ENCODE results near the gene MYO5A. TPM values are rescaled to one million over a fixed set of nuclear protein-coding genes. Genes with fewer than 3 reads are reported as not detected.

Gene MYO5A
- total RNA-seq, 1 experiment from 2014 or later, result 61.1 TPM

DNA sequence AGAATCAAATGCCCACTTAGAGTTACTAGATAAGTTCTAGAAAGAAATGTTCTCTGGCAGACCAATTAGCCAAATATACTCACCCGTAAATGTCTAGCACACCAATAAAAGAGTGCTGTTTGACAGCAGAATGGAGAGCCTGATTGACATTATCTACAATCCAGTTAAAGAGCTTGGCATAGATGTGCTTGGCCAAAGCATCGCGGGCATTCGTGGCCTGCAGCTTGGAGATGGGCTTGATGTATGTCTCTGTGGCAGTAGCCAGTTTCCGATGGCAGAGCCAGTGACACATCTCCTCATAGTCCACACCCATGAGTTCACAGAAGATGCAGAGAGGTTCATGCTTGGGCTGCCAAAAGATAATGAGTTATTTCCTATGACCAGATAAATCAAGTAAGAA lies 131.6 kb downstream of the MYO5A start:
- Histone ChIP-seq H3K4me3 (ENCODE audit: low read depth in 2 of 2, low read length in 2 of 2) (no peak overlapping the region), H3K9me3 (ENCODE audit: control insufficient read depth, insufficient read depth, low read depth, low read length) (no peaks in the 10 kb centered on the region), H3K27ac (ENCODE audit: low read length) (no peak overlapping the region), H3K27me3 (ENCODE audit: control insufficient read depth, insufficient read depth, low read length) (no peaks in the 10 kb centered on the region), H3K4me1 (ENCODE audit: control insufficient read depth, insufficient read depth, low read length) (0 out of 2 replicates have a peak, but pooled peaks cover under 1% of the 10 kb centered on the region), H3K36me3 (ENCODE audit: control insufficient read depth, insufficient read depth, low read length) (no peaks in the 10 kb centered on the region)
- ATAC-seq (no peak), DNase-seq (ENCODE audit: low read depth, low spot score) (no peak)
- TF ChIP-seq, protein P1, sequence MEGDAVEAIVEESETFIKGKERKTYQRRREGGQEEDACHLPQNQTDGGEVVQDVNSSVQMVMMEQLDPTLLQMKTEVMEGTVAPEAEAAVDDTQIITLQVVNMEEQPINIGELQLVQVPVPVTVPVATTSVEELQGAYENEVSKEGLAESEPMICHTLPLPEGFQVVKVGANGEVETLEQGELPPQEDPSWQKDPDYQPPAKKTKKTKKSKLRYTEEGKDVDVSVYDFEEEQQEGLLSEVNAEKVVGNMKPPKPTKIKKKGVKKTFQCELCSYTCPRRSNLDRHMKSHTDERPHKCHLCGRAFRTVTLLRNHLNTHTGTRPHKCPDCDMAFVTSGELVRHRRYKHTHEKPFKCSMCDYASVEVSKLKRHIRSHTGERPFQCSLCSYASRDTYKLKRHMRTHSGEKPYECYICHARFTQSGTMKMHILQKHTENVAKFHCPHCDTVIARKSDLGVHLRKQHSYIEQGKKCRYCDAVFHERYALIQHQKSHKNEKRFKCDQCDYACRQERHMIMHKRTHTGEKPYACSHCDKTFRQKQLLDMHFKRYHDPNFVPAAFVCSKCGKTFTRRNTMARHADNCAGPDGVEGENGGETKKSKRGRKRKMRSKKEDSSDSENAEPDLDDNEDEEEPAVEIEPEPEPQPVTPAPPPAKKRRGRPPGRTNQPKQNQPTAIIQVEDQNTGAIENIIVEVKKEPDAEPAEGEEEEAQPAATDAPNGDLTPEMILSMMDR (IDR thresholded peaks at IDR 0.05), result no peak
- no peak for TF ChIP-seq SIN3A (IDR thresholded peaks at IDR 0.05; ENCODE audit: borderline replicate concordance, insufficient read depth, low read depth, low read length)
- TF ChIP-seq, protein P2, sequence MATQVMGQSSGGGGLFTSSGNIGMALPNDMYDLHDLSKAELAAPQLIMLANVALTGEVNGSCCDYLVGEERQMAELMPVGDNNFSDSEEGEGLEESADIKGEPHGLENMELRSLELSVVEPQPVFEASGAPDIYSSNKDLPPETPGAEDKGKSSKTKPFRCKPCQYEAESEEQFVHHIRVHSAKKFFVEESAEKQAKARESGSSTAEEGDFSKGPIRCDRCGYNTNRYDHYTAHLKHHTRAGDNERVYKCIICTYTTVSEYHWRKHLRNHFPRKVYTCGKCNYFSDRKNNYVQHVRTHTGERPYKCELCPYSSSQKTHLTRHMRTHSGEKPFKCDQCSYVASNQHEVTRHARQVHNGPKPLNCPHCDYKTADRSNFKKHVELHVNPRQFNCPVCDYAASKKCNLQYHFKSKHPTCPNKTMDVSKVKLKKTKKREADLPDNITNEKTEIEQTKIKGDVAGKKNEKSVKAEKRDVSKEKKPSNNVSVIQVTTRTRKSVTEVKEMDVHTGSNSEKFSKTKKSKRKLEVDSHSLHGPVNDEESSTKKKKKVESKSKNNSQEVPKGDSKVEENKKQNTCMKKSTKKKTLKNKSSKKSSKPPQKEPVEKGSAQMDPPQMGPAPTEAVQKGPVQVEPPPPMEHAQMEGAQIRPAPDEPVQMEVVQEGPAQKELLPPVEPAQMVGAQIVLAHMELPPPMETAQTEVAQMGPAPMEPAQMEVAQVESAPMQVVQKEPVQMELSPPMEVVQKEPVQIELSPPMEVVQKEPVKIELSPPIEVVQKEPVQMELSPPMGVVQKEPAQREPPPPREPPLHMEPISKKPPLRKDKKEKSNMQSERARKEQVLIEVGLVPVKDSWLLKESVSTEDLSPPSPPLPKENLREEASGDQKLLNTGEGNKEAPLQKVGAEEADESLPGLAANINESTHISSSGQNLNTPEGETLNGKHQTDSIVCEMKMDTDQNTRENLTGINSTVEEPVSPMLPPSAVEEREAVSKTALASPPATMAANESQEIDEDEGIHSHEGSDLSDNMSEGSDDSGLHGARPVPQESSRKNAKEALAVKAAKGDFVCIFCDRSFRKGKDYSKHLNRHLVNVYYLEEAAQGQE (IDR thresholded peaks at IDR 0.05; ENCODE audit: insufficient read depth in 1 of 2, low read depth in 2 of 2, low read length in 1 of 2), result no peak
- no peak for TF ChIP-seq POLR2AphosphoS5 (IDR thresholded peaks at IDR 0.05; ENCODE audit: low read depth, low read length)
- no peak for TF ChIP-seq TCF7L2 (IDR thresholded peaks at IDR 0.05; ENCODE audit: low read depth, low read length)
- CTCF ChIA-PET, result no interaction called here
- intact Hi-C loops (cut with micrococcal nuclease; ENCODE audit: unreplicated experiment), result no loop called here
- POLR2A ChIA-PET, result no interaction called here
- in situ Hi-C loops (cut with HindIII; ENCODE audit: low pct_unique_long_range_greater_than_20kb, low sequenced_read_pairs), result no loop called here
- BruUV-seq (replicated peaks), result no TSS peak

DNA sequence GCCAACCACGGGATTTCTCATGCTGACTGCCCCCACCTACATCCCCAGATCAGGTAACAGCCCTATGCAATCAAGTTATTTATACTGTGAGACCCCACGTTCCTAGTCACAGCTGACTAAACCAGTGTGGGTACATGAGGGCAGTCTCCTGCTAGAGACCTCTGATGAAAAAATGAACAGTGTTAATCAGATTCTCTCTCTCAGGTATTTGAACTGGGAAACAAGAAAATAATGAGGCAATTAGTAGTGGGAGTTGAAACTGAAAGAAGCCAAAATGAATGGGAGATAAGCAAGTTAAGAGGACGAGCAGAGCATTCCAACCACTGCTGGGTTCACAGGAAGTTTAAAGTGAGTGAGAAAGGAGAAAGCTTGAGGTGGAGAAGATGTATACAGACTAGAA lies 134.6 kb downstream of the MYO5A start:
- no peak for ATAC-seq
- ChIA-PET POLR2A (no interaction called here), CTCF (no interaction called here)
- intact Hi-C loops (cut with micrococcal nuclease; ENCODE audit: unreplicated experiment), result no loop called here
- no peak overlapping the region for H3K4me3 ChIP-seq (ENCODE audit: low read depth in 2 of 2, low read length in 2 of 2)
- no peaks in the 10 kb centered on the region for H3K27me3 ChIP-seq (ENCODE audit: control insufficient read depth, insufficient read depth, low read length)
- 0 out of 2 replicates have a peak, but pooled peaks cover 3% of the 10 kb centered on the region for H3K4me1 ChIP-seq (ENCODE audit: control insufficient read depth, insufficient read depth, low read length)
- in situ Hi-C loops (cut with HindIII; ENCODE audit: low pct_unique_long_range_greater_than_20kb, low sequenced_read_pairs), result no loop called here
- no peaks in the 10 kb centered on the region for H3K36me3 ChIP-seq (ENCODE audit: control insufficient read depth, insufficient read depth, low read length)
- TF ChIP-seq, protein P1 (IDR thresholded peaks at IDR 0.05), result no peak
- TF ChIP-seq, protein P2 (IDR thresholded peaks at IDR 0.05; ENCODE audit: insufficient read depth in 1 of 2, low read depth in 2 of 2, low read length in 1 of 2), result no peak
- TF ChIP-seq POLR2AphosphoS5 (IDR thresholded peaks at IDR 0.05; ENCODE audit: low read depth, low read length) (no peak), SIN3A (IDR thresholded peaks at IDR 0.05; ENCODE audit: borderline replicate concordance, insufficient read depth, low read depth, low read length) (no peak), TCF7L2 (IDR thresholded peaks at IDR 0.05; ENCODE audit: low read depth, low read length) (no peak)
- no peak overlapping the region for H3K27ac ChIP-seq (ENCODE audit: low read length)
- no TSS peak for BruUV-seq (replicated peaks)
- no peak for DNase-seq (ENCODE audit: low read depth, low spot score)
- no peaks in the 10 kb centered on the region for H3K9me3 ChIP-seq (ENCODE audit: control insufficient read depth, insufficient read depth, low read depth, low read length)
